Measurements from ENCODE around the gene ITGB1BP1.

Gene ITGB1BP1

GRCh38 chr2:9416962-9417316 lies 6.4 kb downstream of the ITGB1BP1 start:
- no peak for FAIRE-seq

DNA sequence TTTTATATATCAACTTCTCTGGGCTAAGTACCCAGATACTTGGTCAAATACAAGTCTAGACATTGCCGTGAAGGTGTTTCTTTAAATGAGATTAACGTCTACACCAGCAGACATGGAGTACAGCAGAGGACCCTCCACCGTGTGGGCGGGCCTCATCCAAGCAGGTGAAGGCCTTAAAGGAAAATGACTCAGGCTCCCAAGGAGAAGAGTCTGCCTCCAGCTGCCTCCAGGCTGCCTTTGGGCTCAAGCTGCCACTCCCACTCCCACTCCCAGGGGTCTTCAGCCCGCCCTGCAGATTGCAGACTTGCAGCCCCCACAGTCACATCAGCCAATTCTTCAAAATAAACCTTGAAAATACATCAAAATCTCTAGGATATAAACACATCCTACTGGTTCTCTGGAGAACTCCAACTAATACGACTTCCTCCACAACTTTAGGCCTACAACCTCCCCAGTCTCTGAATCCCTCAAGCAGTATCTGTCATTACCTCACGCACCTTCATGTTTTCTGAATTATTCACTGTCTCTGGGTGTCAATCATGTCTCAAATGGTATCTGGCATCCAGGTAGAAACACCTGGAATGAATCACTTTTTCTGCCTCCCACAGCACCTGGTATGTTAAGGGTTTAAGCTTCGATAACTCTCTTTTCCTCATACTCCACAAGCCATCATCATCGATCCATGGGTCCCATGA lies 6.9 kb downstream of the ITGB1BP1 start:
- no peak for FAIRE-seq
- TF ChIP-seq, protein P1, sequence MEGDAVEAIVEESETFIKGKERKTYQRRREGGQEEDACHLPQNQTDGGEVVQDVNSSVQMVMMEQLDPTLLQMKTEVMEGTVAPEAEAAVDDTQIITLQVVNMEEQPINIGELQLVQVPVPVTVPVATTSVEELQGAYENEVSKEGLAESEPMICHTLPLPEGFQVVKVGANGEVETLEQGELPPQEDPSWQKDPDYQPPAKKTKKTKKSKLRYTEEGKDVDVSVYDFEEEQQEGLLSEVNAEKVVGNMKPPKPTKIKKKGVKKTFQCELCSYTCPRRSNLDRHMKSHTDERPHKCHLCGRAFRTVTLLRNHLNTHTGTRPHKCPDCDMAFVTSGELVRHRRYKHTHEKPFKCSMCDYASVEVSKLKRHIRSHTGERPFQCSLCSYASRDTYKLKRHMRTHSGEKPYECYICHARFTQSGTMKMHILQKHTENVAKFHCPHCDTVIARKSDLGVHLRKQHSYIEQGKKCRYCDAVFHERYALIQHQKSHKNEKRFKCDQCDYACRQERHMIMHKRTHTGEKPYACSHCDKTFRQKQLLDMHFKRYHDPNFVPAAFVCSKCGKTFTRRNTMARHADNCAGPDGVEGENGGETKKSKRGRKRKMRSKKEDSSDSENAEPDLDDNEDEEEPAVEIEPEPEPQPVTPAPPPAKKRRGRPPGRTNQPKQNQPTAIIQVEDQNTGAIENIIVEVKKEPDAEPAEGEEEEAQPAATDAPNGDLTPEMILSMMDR (IDR thresholded peaks at IDR 0.05; ENCODE audit: insufficient read depth, missing control alignments), result no peak

More at GRCh38 chr2:9416962-9417316, 6.4 kb downstream of the ITGB1BP1 start:
- DNase-seq (ENCODE audit: insufficient read length, low spot score), result no peak
- TF ChIP-seq, protein P1 (IDR thresholded peaks at IDR 0.05; ENCODE audit: insufficient read depth, missing control alignments), result no peak

GRCh38 chr2:9415516-9416169 lies 7.7 kb downstream of the ITGB1BP1 start:
- FAIRE-seq (no peak), DNase-seq (ENCODE audit: insufficient read length, low spot score) (no peak)
- TF ChIP-seq, protein P1 (IDR thresholded peaks at IDR 0.05; ENCODE audit: insufficient read depth, missing control alignments), result no peak

More for the DNA sequence above, 6.9 kb downstream of the ITGB1BP1 start:
- no peak for DNase-seq (ENCODE audit: insufficient read length, low spot score)

DNA sequence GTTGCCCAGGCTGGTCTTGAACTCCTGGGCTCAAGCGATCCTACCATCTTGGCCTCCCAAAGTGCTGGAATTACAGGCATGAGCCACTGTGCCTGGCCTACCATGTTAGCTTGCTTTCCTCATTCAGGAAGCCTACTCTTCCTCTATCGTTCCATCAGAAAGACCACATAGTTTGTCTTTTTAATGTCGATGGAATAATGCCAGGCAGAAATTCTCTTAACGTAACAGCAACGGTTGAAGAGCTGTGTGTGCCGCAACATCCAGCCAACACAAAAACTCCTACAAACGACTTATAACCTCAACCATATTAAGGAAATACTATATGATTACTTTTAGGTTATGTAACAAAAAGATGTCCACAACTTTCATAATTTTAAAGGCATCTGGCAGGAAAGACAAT lies 10.5 kb downstream of the ITGB1BP1 start:
- TF ChIP-seq, protein P1 (IDR thresholded peaks at IDR 0.05; ENCODE audit: insufficient read depth, missing control alignments), result no peak
- DNase-seq (ENCODE audit: insufficient read length, low spot score) (no peak), FAIRE-seq (no peak)

- FAIRE-seq (no peak), DNase-seq (ENCODE audit: insufficient read length, low spot score) (no peak)
- TF ChIP-seq, protein P1 (IDR thresholded peaks at IDR 0.05; ENCODE audit: insufficient read depth, missing control alignments), result no peak
Observed at GRCh38 chr2:9410108-9410507, 13.2 kb downstream of the ITGB1BP1 start.

GRCh38 chr2:9408641-9409151 lies 14.6 kb downstream of the ITGB1BP1 start:
- FAIRE-seq, result no peak
- peak; percentile 72 for DNase-seq (ENCODE audit: insufficient read length, low spot score)
- TF ChIP-seq, protein P1 (IDR thresholded peaks at IDR 0.05; ENCODE audit: insufficient read depth, missing control alignments), result no peak

DNA sequence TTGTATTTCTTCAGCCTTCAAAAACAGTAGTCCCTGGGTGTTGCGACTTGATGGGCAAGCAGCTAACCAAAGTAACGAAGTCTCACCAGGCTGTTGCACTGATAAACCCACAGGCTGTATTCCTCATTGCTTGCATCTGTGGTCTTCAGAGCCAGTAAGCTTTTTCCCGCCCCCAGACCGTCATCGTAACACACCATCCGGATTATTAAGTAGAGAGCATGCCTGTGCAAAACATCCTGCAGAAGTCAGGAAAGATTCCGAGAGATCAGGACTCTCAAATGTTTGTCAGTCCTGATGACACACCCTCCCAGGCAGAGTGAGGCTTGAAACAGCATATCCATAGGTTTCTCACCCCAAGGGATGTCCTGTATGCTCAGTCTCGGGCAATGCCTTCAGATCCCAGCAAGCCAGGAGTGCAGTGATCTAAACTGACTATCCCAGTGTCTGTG lies 15.9 kb downstream of the ITGB1BP1 start:
- FAIRE-seq (no peak), DNase-seq (ENCODE audit: insufficient read length, low spot score) (no peak)
- TF ChIP-seq, protein P1 (IDR thresholded peaks at IDR 0.05; ENCODE audit: insufficient read depth, missing control alignments), result no peak

All from D721Med (cell line).